ENCODE results near the gene DBP. TPM values are rescaled to one million over a fixed set of nuclear protein-coding genes. Genes with fewer than 3 reads are reported as not detected.

DBP gene
- total and polyA plus RNA-seq, 2 of the 13 experiments (the other 11 are each of a cell fraction or from before 2014, with no cell fraction given), result 1.7 to 5.8 TPM

DNA sequence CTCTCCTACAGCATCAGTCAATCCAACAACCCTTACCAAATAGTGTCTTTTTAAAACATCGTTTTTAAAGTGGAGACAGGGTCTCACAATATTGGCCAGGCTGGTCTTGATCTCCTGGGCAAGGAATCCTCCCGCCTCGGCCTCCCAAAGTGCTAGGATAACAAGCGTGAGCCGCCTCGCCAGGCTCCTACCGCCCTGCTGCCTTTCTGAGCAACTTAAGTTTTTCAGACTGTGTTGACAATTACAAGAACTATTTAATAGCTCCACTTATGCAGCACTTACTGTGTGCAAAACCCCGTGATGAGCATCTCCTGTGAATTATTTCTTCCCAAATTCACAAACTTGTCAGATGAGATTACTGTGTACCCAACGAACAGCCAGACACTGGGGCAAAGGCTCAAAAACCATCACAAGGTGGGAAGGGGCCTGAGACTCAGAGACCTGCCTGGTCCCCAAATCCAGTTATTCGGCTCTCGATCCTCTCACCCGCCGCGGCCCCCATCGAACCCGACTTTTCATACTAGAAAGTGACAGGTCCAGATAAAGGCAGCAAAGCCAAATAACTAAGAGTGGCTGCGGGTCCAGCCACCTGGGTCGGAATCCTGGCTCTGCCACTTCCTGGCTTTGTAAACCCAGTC lies 18.8 kb downstream of the DBP start (continued):
- TF ChIP-seq, protein P1, sequence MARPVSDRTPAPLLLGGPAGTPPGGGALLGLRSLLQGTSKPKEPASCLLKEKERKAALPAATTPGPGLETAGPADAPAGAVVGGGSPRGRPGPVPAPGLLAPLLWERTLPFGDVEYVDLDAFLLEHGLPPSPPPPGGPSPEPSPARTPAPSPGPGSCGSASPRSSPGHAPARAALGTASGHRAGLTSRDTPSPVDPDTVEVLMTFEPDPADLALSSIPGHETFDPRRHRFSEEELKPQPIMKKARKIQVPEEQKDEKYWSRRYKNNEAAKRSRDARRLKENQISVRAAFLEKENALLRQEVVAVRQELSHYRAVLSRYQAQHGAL (CRISPR knock-in tag; IDR thresholded peaks at IDR 0.05; ENCODE audit: not compliant biosample characterization), result no peak
- TF ChIP-seq SRSF4 (IDR thresholded peaks at IDR 0.05; ENCODE audit: low read depth, low read length, poor library complexity, severe bottlenecking), result no peak
- TF ChIP-seq AHR (CRISPR knock-in tag; IDR thresholded peaks at IDR 0.05), result no peak
- TF ChIP-seq HNRNPL (IDR thresholded peaks at IDR 0.05; ENCODE audit: low read depth, low read length), result no peak
- TF ChIP-seq FOXK2 (IDR thresholded peaks at IDR 0.05), result no peak
- TF ChIP-seq, protein P2, sequence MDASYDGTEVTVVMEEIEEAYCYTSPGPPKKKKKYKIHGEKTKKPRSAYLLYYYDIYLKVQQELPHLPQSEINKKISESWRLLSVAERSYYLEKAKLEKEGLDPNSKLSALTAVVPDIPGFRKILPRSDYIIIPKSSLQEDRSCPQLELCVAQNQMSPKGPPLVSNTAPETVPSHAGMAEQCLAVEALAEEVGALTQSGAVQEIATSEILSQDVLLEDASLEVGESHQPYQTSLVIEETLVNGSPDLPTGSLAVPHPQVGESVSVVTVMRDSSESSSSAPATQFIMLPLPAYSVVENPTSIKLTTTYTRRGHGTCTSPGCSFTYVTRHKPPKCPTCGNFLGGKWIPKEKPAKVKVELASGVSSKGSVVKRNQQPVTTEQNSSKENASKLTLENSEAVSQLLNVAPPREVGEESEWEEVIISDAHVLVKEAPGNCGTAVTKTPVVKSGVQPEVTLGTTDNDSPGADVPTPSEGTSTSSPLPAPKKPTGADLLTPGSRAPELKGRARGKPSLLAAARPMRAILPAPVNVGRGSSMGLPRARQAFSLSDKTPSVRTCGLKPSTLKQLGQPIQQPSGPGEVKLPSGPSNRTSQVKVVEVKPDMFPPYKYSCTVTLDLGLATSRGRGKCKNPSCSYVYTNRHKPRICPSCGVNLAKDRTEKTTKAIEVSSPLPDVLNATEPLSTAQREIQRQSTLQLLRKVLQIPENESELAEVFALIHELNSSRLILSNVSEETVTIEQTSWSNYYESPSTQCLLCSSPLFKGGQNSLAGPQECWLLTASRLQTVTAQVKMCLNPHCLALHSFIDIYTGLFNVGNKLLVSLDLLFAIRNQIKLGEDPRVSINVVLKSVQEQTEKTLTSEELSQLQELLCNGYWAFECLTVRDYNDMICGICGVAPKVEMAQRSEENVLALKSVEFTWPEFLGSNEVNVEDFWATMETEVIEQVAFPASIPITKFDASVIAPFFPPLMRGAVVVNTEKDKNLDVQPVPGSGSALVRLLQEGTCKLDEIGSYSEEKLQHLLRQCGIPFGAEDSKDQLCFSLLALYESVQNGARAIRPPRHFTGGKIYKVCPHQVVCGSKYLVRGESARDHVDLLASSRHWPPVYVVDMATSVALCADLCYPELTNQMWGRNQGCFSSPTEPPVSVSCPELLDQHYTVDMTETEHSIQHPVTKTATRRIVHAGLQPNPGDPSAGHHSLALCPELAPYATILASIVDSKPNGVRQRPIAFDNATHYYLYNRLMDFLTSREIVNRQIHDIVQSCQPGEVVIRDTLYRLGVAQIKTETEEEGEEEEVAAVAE (CRISPR knock-in tag; IDR thresholded peaks at IDR 0.05; ENCODE audit: borderline replicate concordance), result no peak
- TF ChIP-seq NR2F2 (IDR thresholded peaks at IDR 0.05; ENCODE audit: borderline replicate concordance, low read depth), result peak; percentile 11; the same call in 1 of the 2 replicates
- no peak for TF ChIP-seq ZNF781 (CRISPR knock-in tag; IDR thresholded peaks at IDR 0.05; ENCODE audit: borderline replicate concordance, not compliant biosample characterization)
- no peak for TF ChIP-seq ZNF333 (CRISPR knock-in tag; IDR thresholded peaks at IDR 0.05; ENCODE audit: borderline replicate concordance)
- TF ChIP-seq FLYWCH1 (CRISPR knock-in tag; IDR thresholded peaks at IDR 0.05), result 0 out of 2 replicates have a peak, but pooled peaks have one; percentile 17
- no peak for TF ChIP-seq STAG1 (CRISPR knock-in tag; IDR thresholded peaks at IDR 0.05)
- TF ChIP-seq NR3C1 (CRISPR knock-in tag; IDR thresholded peaks at IDR 0.05), result no peak
- TF ChIP-seq BORCS8-MEF2B (CRISPR knock-in tag; IDR thresholded peaks at IDR 0.05), result no peak

All from HepG2 (cell line).